Epithelial cell of esophagus (primary cell): ENCODE results near the gene C11orf21.

Experiments used
- DNase-seq: peaks from one replicate; pipeline ENCODE4 v3.0.0; 2010; ENCODE audit warnings: low read depth
- H3K4me3 ChIP-seq: 2 replicates; pipeline ENCODE4 v1.5.1; 2011; ENCODE audit warnings: mild to moderate bottlenecking, low read length, control low read depth
- TF ChIP-seq, protein P1 (sequence below): IDR thresholded peaks from 2 replicates; pipeline ENCODE4 v1.5.1; 2011; ENCODE audit warnings: low read depth, mild to moderate bottlenecking, low read length, control low read depth, inconsistent platforms; ENCODE audit not compliant: insufficient read depth; ENCODE audit errors: missing control alignments

C11orf21 gene

DNA sequence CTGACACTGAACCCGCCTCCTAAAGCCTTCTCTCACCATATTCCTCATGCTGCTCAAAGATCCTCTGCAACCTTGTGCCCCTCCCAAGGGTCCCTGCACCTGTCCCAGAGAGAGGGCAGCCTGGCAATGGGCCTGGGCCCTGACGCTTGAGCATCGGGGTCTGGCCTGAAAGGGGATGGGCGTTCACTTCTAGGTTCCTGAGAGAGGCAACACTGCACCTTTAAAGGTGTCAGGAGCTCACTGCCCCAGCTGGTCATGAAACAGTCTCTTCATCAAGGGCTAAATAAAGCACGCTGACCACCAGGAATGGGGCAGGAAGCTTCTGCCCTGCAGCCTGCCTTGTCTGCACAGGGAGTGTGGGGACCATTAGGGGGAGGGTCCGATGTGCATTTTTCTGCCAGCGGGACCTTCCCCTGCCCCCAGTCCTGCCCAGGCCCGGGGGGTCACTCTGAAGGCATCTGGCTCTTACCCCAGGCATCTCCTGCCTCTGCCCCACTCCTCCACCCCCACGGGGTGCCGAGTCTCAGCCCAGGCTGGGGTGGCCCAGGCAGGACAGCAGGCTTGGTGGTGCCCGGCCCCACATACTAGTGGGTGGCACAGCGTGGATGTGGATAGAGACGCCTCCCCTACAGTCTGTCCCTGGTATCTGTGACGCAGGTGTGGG, 3.5 kb downstream of the C11orf21 start:
- TF ChIP-seq, protein P1, sequence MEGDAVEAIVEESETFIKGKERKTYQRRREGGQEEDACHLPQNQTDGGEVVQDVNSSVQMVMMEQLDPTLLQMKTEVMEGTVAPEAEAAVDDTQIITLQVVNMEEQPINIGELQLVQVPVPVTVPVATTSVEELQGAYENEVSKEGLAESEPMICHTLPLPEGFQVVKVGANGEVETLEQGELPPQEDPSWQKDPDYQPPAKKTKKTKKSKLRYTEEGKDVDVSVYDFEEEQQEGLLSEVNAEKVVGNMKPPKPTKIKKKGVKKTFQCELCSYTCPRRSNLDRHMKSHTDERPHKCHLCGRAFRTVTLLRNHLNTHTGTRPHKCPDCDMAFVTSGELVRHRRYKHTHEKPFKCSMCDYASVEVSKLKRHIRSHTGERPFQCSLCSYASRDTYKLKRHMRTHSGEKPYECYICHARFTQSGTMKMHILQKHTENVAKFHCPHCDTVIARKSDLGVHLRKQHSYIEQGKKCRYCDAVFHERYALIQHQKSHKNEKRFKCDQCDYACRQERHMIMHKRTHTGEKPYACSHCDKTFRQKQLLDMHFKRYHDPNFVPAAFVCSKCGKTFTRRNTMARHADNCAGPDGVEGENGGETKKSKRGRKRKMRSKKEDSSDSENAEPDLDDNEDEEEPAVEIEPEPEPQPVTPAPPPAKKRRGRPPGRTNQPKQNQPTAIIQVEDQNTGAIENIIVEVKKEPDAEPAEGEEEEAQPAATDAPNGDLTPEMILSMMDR: no peak
- H3K4me3 ChIP-seq: no peak overlapping the region
- DNase-seq: no peak

DNA sequence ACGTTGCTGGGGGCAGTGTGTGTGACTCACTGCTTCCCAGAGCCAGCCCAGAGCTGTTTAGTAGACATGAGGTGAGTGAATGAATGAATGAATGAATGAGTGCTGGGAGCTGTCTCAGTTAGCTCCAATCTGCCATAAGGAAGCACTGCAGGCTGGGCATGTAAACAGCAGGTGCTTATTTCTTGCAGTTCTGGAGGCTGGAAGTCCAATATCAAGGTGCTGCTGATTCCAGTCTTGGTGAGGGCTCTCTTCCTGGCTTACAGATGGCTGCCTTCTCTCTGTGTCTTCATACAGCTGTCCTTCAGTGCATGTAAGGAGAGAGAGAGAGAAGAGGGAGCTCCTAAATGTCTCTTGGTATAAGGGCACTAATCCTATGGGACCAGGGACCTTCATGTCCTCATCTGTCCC, 4.1 kb downstream of the C11orf21 start:
- no peak for DNase-seq
- no peak overlapping the region for H3K4me3 ChIP-seq
- TF ChIP-seq, protein P1: no peak

DNA sequence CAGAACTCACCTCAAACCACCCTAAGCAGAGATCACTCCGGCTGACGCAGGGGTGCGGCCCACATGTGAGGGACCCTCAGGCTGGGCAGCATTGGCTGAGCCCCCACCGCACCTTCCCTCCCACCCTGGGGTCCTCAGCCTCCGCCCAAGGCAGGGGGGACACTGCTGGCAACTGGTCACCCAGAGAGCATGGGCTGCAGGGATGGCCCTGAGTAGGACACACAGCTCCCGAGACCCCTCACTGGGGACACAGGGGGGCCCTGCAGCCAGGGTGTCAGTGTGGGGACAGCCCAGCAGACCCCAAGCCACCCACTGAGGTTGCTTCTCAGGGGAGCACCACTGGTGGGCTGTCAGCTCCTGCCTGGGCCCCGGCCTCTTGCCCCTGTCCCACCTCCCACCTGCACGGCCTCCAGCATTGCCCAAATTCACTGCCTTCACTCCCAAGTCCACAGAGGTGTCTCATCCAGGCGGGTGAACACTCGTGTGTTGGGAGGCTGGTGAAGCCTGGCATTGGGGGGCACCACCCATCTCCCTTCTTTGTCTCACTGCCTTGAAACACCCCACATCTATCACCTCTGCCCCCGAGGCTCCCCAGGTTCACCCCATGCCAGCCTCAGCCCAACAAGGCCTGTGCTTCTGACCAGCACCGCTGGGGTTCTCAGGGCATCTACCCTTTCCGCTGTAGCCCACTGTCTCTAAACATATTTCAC, 4.7 kb downstream of the C11orf21 start:
- TF ChIP-seq, protein P1: no peak
- no peak overlapping the region for H3K4me3 ChIP-seq
- no peak for DNase-seq

DNA sequence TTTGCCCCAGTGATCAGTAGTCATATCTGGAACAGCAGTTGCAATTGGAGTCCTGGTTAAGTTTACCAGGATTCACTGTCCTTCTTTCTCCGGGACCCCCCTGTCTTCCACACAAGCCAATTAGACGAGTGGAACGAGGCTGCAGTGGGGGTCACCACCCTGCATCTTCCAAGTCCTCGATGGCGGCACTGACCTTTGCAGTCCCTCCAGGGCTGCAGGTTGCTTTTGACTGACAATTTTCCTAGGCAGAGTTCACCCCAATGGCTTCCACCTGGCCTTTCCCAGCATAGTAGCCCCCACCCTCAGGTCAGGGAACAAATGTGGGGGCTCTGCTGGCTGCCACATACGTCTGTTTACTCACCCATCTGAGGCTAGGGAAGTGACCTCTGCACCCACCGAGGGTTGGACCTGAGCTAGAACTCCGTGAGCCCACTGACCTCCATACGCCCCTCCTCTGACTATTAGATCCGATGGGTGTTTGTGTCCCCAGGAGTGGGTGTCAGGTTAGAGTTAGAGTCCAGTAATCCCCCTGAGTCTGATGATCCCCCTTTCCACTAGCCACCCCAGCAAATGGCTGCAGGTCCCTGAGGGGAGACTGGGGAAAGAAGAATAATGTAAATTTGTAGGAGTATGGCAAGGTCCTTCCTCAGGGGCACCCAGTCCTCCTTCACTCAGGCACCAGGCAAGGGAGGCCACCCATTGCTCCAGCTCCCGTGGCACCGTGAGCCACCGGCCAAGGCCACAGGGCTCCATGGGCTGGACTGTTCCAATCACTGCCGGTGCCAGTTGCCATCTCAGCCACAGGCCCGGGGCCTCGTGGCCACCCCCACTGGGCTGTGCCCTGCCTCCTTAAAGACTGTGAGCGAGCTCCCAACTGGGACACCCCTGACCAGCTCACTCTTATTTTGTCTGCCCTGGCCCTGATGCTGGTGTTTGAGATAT, 5.5 kb downstream of the C11orf21 start:
- TF ChIP-seq, protein P1: no peak
- no peak overlapping the region for H3K4me3 ChIP-seq
- DNase-seq: no peak

DNA sequence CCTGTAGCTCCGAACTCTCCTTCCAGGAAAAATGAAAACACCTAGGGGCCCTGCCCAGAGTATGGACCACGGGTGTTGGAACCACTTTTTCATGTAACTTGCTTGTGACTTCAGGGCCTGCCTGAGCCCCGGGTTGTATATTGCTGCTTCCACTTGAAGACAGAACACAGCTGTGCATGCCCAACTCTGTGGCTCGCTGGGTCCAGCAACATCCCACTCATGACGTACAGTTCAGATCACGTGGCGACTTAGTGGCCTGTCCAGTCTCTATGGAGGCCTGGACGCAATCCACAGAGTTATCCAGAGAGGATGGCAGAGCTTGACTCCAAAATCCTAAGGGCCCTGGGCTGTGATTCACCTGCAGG, 6.8 kb downstream of the C11orf21 start:
- TF ChIP-seq, protein P1: no peak
- no peak overlapping the region for H3K4me3 ChIP-seq
- DNase-seq: no peak

DNA sequence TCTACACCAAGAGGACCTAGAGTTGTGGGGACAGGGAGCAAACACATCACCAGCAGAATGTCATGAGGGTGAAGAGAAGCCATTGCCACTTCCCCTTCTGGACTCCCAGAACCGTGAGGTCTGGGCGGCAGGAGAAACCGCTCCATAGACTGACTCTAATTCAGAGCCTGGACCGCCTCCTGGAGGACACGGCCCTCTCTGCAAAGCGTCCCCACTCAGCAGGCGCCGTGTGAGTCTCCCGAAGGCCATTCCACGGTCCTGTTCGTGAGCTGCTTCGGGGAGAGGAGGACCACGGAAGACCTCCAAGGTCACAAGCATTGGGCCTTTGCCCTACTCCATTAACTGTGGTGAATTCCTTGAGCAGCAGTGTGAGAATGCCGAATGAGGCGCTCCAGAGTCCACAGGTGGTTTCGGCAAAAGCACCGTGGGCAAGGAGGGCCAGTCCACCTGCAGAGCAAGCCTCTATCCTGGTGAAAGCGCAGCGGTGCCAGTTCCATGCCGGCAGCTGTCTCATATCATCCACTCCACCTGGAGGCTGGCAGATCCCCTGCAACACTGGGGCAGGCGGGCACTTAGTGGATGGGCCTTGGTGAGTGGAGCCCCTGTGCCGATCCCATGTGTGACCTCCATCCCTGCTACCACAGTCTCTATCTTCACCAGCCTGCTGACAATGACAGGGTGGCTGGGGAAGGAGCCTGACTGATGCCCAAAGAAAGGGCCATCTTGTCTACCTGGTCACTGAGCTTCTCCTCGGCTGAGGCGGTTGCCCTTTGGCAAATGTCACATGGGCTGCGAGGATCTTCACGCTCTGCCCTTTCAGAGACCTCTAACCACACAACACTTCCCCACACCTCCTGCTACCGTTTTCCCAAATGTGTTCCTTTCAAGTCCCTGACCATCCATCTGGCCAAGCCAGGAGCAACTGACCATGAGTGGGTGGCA, 7.5 kb downstream of the C11orf21 start:
- no peak overlapping the region for H3K4me3 ChIP-seq
- TF ChIP-seq, protein P1: no peak
- DNase-seq: no peak
